MG63 (cell line): ENCODE results near the gene PHYHIPL. TPM values are rescaled to one million over a fixed set of nuclear protein-coding genes. Genes with fewer than 3 reads are reported as not detected.
A peak's percentile ranks its signal among the peaks of the same experiment; 100 is the strongest.
"Not testable (repeated sequence)": the region's sequence is repeated elsewhere in the genome, so short reads cannot be mapped to it uniquely, and the experiment has no call there.

Source experiments
- DNase-seq: peaks from one replicate; pipeline ENCODE4 v3.0.0-alpha.2; 2020
- H3K27me3 ChIP-seq: fragments of 250-450 bp; sonication (Bioruptor Pico); 2 replicates; pipeline ENCODE4 v1.5.1; 2020; ENCODE audit warnings: mild to moderate bottlenecking, moderate library complexity
- H3K36me3 ChIP-seq: fragments of 250-450 bp; sonication (Bioruptor Pico); 2 replicates; pipeline ENCODE4 v1.5.1; 2020; ENCODE audit warnings: mild to moderate bottlenecking, moderate library complexity
- H3K4me3 ChIP-seq: fragments of 250-450 bp; sonication (Bioruptor Pico); 2 replicates; pipeline ENCODE4 v1.5.1; 2020; ENCODE audit warnings: mild to moderate bottlenecking, moderate library complexity
- H3K9me3 ChIP-seq: fragments of 250-450 bp; sonication (Bioruptor Pico); 2 replicates; pipeline ENCODE4 v1.5.1; 2020; ENCODE audit warnings: mild to moderate bottlenecking, moderate library complexity
- total RNA-seq: library from RNA; depleted of rRNA; stranded (reverse); fragments of >200 nt; shearing (Covaris generic); gene quantifications from 2 replicates; pipeline ENCODE4 v1.2.3, GENCODE V29; 2014; ENCODE audit warnings: low replicate concordance

Gene PHYHIPL
- total RNA-seq, 1 experiment from 2014 or later = not detected

GRCh38 chr10:59234816-59235429 is 58.5 kb downstream of the PHYHIPL start:
- Histone ChIP-seq H3K36me3 (no peaks in the 10 kb centered on the region), H3K4me3 (no peak overlapping the region), H3K9me3 (no peaks in the 10 kb centered on the region), H3K27me3 (no peaks in the 10 kb centered on the region)
- DNase-seq = peak; percentile 1

- H3K4me3 ChIP-seq = no peak overlapping the region
- H3K9me3 ChIP-seq = no peaks in the 10 kb centered on the region
- no peak for DNase-seq
- H3K36me3 ChIP-seq = no peaks in the 10 kb centered on the region
- H3K27me3 ChIP-seq = no peaks in the 10 kb centered on the region
Observed at GRCh38 chr10:59236064-59236697, 59.7 kb downstream of the PHYHIPL start.

GRCh38 chr10:59237775-59238174 is 61.3 kb downstream of the PHYHIPL start:
- no peak for DNase-seq
- Histone ChIP-seq H3K27me3 (no peaks in the 10 kb centered on the region), H3K4me3 (no peak overlapping the region), H3K36me3 (no peaks in the 10 kb centered on the region), H3K9me3 (no peaks in the 10 kb centered on the region)

- H3K4me3 ChIP-seq, DNase-seq, H3K27me3 ChIP-seq, H3K9me3 ChIP-seq, H3K36me3 ChIP-seq: not testable (repeated sequence)
Observed at GRCh38 chr10:59239108-59239507, 62.7 kb downstream of the PHYHIPL start.

- Histone ChIP-seq H3K36me3 (no peaks in the 10 kb centered on the region), H3K4me3 (no peak overlapping the region), H3K27me3 (no peaks in the 10 kb centered on the region), H3K9me3 (no peaks in the 10 kb centered on the region)
- DNase-seq = no peak
Observed at GRCh38 chr10:59240582-59241183, 64.2 kb downstream of the PHYHIPL start.

- no peaks in the 10 kb centered on the region for H3K36me3 ChIP-seq
- H3K27me3 ChIP-seq = no peaks in the 10 kb centered on the region
- no peak overlapping the region for H3K4me3 ChIP-seq
- no peaks in the 10 kb centered on the region for H3K9me3 ChIP-seq
- DNase-seq = no peak
Observed at GRCh38 chr10:59242057-59242456, 65.6 kb downstream of the PHYHIPL start.

GRCh38 chr10:59242991-59243390 is 66.5 kb downstream of the PHYHIPL start:
- H3K27me3 ChIP-seq = no peaks in the 10 kb centered on the region
- H3K36me3 ChIP-seq = no peaks in the 10 kb centered on the region
- no peak overlapping the region for H3K4me3 ChIP-seq
- no peaks in the 10 kb centered on the region for H3K9me3 ChIP-seq
- DNase-seq = no peak

GRCh38 chr10:59243611-59244195 is 67.3 kb downstream of the PHYHIPL start:
- no peaks in the 10 kb centered on the region for H3K36me3 ChIP-seq

GRCh38 chr10:59244871-59245270 is 68.4 kb downstream of the PHYHIPL start:
- Histone ChIP-seq H3K9me3 (no peaks in the 10 kb centered on the region), H3K4me3 (no peak overlapping the region), H3K36me3 (no peaks in the 10 kb centered on the region), H3K27me3 (no peaks in the 10 kb centered on the region)
- DNase-seq = no peak

More at GRCh38 chr10:59243611-59244195, 67.3 kb downstream of the PHYHIPL start:
- no peaks in the 10 kb centered on the region for H3K9me3 ChIP-seq
- H3K4me3 ChIP-seq = no peak overlapping the region
- H3K27me3 ChIP-seq = no peaks in the 10 kb centered on the region
- DNase-seq = no peak

- no peaks in the 10 kb centered on the region for H3K36me3 ChIP-seq
- DNase-seq = no peak
Observed at GRCh38 chr10:59245686-59246085, 69.2 kb downstream of the PHYHIPL start.

GRCh38 chr10:59252491-59252890 is 76.0 kb downstream of the PHYHIPL start:
- Histone ChIP-seq H3K36me3 (no peaks in the 10 kb centered on the region), H3K4me3 (no peak overlapping the region), H3K9me3 (no peaks in the 10 kb centered on the region), H3K27me3 (no peaks in the 10 kb centered on the region)
- no peak for DNase-seq

More at GRCh38 chr10:59245686-59246085, 69.2 kb downstream of the PHYHIPL start:
- Histone ChIP-seq H3K9me3 (no peaks in the 10 kb centered on the region), H3K27me3 (no peaks in the 10 kb centered on the region), H3K4me3 (no peak overlapping the region)

- no peak for DNase-seq
- no peaks in the 10 kb centered on the region for H3K36me3 ChIP-seq
- no peaks in the 10 kb centered on the region for H3K9me3 ChIP-seq
- H3K4me3 ChIP-seq = no peak overlapping the region
- H3K27me3 ChIP-seq = no peaks in the 10 kb centered on the region
Observed at GRCh38 chr10:59255463-59255862, 79.0 kb downstream of the PHYHIPL start.

- DNase-seq = no peak
- H3K27me3 ChIP-seq = no peaks in the 10 kb centered on the region
- no peaks in the 10 kb centered on the region for H3K9me3 ChIP-seq
- H3K36me3 ChIP-seq = no peaks in the 10 kb centered on the region
- no peak overlapping the region for H3K4me3 ChIP-seq
Observed at GRCh38 chr10:59257224-59257623, 80.8 kb downstream of the PHYHIPL start.

GRCh38 chr10:59258890-59259289 is 82.4 kb downstream of the PHYHIPL start:
- no peaks in the 10 kb centered on the region for H3K27me3 ChIP-seq
- no peaks in the 10 kb centered on the region for H3K36me3 ChIP-seq
- DNase-seq = no peak
- H3K9me3 ChIP-seq = no peaks in the 10 kb centered on the region
- H3K4me3 ChIP-seq = no peak overlapping the region

- DNase-seq = no peak
- Histone ChIP-seq H3K4me3 (no peak overlapping the region), H3K9me3 (no peaks in the 10 kb centered on the region), H3K27me3 (no peaks in the 10 kb centered on the region), H3K36me3 (no peaks in the 10 kb centered on the region)
Observed at GRCh38 chr10:59265141-59265540, 88.7 kb downstream of the PHYHIPL start.

- H3K9me3 ChIP-seq = no peaks in the 10 kb centered on the region
- H3K36me3 ChIP-seq = no peaks in the 10 kb centered on the region
- DNase-seq = no peak
- no peak overlapping the region for H3K4me3 ChIP-seq
- no peaks in the 10 kb centered on the region for H3K27me3 ChIP-seq
Observed at GRCh38 chr10:59266321-59266720, 89.9 kb downstream of the PHYHIPL start.

GRCh38 chr10:59268460-59268859 is 92.0 kb downstream of the PHYHIPL start:
- Histone ChIP-seq H3K4me3 (no peak overlapping the region), H3K36me3 (no peaks in the 10 kb centered on the region), H3K9me3 (no peaks in the 10 kb centered on the region), H3K27me3 (no peaks in the 10 kb centered on the region)
- no peak for DNase-seq
